Effector memory CD8-positive, alpha-beta T cell (primary cell): ENCODE data around the gene GIGYF2.
A peak's percentile ranks its signal among the peaks of the same experiment; 100 is the strongest.

Source experiments
- ATAC-seq: fragments of 150-1000 bp; cut with Tn5 transposase; replicated peaks from 2 replicates; pipeline ENCODE4 v1.10.0; 2021; ENCODE audit warnings: mild to moderate bottlenecking, moderate library complexity
- DNase-seq, 3 experiments: peaks; one replicate each; pipeline ENCODE4 v3.0.0; 2021
- H3K27ac Mint-ChIP-seq, 2 donors: one replicate each; pipeline ENCODE4 v1.8.0; 2022; ENCODE audit warnings: mild to moderate bottlenecking in 2 of 2, mixed read lengths in 2 of 2, moderate library complexity in 2 of 2
- H3K27me3 Mint-ChIP-seq, 2 donors: one replicate each; pipeline ENCODE4 v1.8.0; 2022; ENCODE audit warnings: mixed read lengths in 2 of 2
- H3K36me3 Mint-ChIP-seq: one replicate; pipeline ENCODE4 v1.8.0; 2022; ENCODE audit warnings: mild to moderate bottlenecking, moderate library complexity, mixed read lengths; ENCODE audit not compliant: insufficient read depth
- H3K4me1 Mint-ChIP-seq, 2 donors: one replicate each; pipeline ENCODE4 v1.8.0; 2022; ENCODE audit warnings: low read depth in 2 of 2, mixed read lengths in 2 of 2
- H3K4me3 Mint-ChIP-seq, 2 donors: one replicate each; pipeline ENCODE4 v1.8.0; 2022; ENCODE audit warnings: mild to moderate bottlenecking in 2 of 2, mixed read lengths in 2 of 2, moderate library complexity in 2 of 2
- H3K9me3 Mint-ChIP-seq, 2 donors: one replicate each; pipeline ENCODE4 v1.8.0; 2022; ENCODE audit warnings: mixed read lengths in 2 of 2
- total RNA-seq, 9 experiments: gene quantifications; one replicate each; lab custom pipeline; 2026; lab: John Stamatoyannopoulos, UW

Gene GIGYF2, protein sequence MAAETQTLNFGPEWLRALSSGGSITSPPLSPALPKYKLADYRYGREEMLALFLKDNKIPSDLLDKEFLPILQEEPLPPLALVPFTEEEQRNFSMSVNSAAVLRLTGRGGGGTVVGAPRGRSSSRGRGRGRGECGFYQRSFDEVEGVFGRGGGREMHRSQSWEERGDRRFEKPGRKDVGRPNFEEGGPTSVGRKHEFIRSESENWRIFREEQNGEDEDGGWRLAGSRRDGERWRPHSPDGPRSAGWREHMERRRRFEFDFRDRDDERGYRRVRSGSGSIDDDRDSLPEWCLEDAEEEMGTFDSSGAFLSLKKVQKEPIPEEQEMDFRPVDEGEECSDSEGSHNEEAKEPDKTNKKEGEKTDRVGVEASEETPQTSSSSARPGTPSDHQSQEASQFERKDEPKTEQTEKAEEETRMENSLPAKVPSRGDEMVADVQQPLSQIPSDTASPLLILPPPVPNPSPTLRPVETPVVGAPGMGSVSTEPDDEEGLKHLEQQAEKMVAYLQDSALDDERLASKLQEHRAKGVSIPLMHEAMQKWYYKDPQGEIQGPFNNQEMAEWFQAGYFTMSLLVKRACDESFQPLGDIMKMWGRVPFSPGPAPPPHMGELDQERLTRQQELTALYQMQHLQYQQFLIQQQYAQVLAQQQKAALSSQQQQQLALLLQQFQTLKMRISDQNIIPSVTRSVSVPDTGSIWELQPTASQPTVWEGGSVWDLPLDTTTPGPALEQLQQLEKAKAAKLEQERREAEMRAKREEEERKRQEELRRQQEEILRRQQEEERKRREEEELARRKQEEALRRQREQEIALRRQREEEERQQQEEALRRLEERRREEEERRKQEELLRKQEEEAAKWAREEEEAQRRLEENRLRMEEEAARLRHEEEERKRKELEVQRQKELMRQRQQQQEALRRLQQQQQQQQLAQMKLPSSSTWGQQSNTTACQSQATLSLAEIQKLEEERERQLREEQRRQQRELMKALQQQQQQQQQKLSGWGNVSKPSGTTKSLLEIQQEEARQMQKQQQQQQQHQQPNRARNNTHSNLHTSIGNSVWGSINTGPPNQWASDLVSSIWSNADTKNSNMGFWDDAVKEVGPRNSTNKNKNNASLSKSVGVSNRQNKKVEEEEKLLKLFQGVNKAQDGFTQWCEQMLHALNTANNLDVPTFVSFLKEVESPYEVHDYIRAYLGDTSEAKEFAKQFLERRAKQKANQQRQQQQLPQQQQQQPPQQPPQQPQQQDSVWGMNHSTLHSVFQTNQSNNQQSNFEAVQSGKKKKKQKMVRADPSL (N-terminal part only)
- 106 to 210 (median 143) reads per million in 9 experiments for total RNA-seq

DNA sequence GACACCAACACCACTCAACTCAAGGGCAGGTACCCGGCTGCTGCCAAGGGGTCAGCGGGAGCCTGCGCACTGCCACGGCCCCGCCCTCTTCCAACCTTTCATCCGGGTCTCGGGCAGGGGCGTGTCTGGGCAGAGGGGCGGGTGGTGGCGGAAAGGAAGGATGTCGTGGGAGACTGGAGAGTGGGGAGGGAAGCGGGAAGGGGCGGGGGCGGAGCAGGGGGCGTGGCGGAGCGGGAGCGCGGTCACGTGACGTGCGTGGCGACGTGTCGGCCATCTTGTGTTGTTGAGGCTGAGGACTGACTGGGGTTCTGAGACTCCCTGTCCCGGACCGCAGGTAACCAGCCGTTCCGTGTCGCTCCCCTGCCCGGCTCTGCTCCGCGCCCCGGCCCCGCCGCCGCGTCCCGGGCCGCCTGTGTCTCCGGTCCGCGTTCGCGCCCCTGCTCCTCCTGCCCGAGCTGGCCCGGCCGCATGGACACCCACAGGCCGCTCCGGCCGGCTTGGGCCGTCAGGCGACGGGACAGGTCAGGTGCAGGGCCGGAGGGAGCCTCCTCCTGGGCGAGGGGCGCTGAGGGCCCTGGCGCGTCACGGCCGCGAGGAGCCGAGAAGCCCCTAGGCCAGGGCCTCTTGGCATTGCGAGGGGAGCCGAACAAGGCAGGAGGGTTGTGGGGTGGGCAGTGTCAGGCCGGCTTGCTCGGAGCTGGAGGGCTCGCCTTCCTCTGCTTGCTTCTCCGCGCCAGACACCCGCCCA, at the start of gene GIGYF2:
GIGYF2 (plus strand) TSS at position 273 of the 748 bp plus-strand sequence. CDS start 37,867 bp downstream, outside the sequence.
- no peaks in the 10 kb centered on the region for H3K9me3 Mint-ChIP-seq
- ATAC-seq (peak; percentile 88), DNase-seq (peak; percentile 81 to 84 (median 82))
- peak within 1 kb of the TSS; percentile 89 to 92 for H3K27ac Mint-ChIP-seq
- H3K4me1 Mint-ChIP-seq, result peaks cover 30 to 31% of the 10 kb centered on the region in 2 donors
- H3K36me3 Mint-ChIP-seq, result peaks cover 26% of the 10 kb centered on the region
- peak within 1 kb of the TSS; percentile 91 to 92 for H3K4me3 Mint-ChIP-seq
- no peaks in the 10 kb centered on the region for H3K27me3 Mint-ChIP-seq

DNA sequence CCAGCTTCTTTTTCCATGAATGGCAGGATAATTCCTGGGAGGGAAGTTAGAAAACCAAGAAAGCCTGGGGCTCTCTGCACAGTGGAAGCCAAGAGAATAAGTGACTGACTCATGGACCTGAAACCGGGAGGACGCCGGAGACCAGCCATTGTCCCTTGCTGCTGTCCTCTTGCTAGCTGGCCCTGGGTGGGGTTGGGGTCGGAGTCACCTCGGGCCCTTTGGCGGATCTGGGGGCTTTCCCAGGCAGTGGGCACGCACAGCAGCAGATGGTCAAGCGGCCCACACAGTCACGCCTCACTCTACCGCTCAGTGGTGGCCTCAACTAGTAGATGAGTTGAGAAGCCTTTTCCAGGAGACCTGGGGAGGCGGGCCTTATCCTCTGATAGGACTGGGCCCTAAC, 48.1 kb upstream of the GIGYF2 start:
- no peaks in the 10 kb centered on the region for H3K4me1 Mint-ChIP-seq
- peaks cover 15 to 35% of the 10 kb centered on the region in 2 donors for H3K27me3 Mint-ChIP-seq
- no peaks in the 10 kb centered on the region for H3K9me3 Mint-ChIP-seq
- H3K4me3 Mint-ChIP-seq, result no peak overlapping the region
- no peak for DNase-seq
- H3K27ac Mint-ChIP-seq, result no peak overlapping the region
- no peaks in the 10 kb centered on the region for H3K36me3 Mint-ChIP-seq
- ATAC-seq, result no peak

DNA sequence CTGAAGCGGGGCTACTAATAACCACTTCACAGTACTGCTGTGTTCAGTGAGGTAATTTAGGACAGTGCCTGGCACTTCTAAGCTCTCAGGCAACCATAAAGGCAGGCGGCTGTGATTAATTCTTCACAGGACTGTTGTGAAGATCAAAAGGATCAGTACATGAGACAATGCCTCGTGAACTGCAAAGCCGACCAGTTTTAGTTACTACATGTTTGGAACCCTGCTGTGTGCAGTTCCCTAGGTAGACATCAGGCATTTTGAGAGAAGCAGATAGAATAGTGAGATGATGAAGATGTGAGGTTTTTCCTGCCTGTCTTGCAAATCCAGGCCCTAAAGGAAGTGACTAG, 44.7 kb upstream of the GIGYF2 start:
- no peak for ATAC-seq
- H3K27ac Mint-ChIP-seq, result peak overlapping the region in 1 of 2 donors; percentile 41
- H3K36me3 Mint-ChIP-seq, result no peaks in the 10 kb centered on the region
- peaks cover 6 to 27% of the 10 kb centered on the region in 2 donors for H3K27me3 Mint-ChIP-seq
- H3K9me3 Mint-ChIP-seq, result no peaks in the 10 kb centered on the region
- no peak overlapping the region for H3K4me3 Mint-ChIP-seq
- no peak for DNase-seq
- no peaks in the 10 kb centered on the region for H3K4me1 Mint-ChIP-seq

DNA sequence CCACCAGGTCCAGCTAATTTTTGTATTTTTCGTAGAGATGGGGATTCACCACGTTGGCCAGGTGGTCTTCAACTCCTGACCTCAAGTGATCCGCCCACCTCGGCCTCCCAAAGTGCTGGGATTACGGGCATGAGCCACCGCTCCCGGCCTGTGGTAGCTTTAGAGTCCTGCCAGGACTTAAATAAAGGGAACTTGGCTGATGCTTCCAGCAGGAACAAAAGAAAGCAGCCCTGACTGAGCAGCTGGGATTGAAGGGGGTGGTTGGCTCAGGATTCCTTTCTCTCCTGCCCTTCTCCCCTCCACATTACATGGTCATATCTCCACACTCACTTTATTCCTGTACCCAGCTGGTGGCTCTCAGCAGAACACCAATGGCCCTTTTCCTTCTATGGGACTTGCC, 43.7 kb upstream of the GIGYF2 start:
- H3K4me1 Mint-ChIP-seq, result no peaks in the 10 kb centered on the region
- peaks cover 0 to 17% of the 10 kb centered on the region in 2 donors for H3K27me3 Mint-ChIP-seq
- no peaks in the 10 kb centered on the region for H3K36me3 Mint-ChIP-seq
- peak overlapping the region in 1 of 2 donors; percentile 35 for H3K27ac Mint-ChIP-seq
- no peak for DNase-seq
- ATAC-seq, result no peak
- H3K4me3 Mint-ChIP-seq, result no peak overlapping the region
- H3K9me3 Mint-ChIP-seq, result no peaks in the 10 kb centered on the region

DNA sequence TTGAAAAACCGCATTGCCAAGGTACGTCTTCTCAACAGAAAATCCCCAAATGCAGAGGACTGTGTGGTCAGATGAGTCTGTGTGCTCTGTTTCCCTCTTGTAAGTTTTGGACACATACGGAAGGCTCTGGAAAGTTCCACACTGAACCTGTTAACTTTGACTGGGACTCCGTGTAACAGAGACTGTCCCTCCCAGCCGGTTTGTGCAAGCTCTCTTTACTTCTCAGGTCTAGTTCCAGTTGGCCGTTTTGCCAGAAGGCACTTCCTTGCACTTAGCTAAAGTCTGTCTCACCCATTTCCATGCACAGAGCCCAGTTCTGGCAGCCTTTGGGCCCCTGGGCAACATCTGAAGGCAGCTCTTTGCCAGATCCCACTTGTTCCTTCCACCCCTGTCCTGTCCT, 41.7 kb upstream of the GIGYF2 start:
- no peaks in the 10 kb centered on the region for H3K4me1 Mint-ChIP-seq
- peak overlapping the region in 1 of 2 donors; percentile 56 for H3K27ac Mint-ChIP-seq
- ATAC-seq (no peak), DNase-seq (no peak)
- H3K9me3 Mint-ChIP-seq, result no peaks in the 10 kb centered on the region
- H3K36me3 Mint-ChIP-seq, result no peaks in the 10 kb centered on the region
- H3K27me3 Mint-ChIP-seq, result peaks cover 5 to 16% of the 10 kb centered on the region in 2 donors
- H3K4me3 Mint-ChIP-seq, result no peak overlapping the region

DNA sequence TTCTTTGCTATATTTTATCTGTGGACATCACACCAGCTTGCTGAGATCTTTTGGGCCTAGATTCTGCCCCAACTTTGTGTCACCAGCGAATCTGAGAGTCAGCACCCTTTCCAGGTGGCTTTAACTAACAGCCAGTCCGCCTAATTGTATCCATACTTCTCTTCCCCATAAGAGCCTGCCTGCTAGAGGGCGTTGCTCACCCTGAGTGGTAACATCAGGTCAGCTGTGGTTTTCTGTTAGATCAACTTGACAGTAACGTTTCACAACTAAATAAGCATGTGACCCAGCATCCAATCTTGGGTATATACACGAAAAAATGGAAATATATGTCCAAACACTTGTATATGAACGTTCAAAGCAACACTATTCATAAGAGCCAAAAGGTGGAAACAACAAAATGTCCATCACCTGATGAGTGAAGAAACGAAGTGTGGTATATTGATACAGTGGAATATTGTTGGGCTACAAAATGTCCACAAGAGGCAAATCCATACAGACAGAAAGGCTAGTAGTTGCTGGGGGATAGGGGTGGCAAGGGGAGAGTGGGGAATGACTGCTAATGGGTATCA, 38.8 kb upstream of the GIGYF2 start:
- Mint-ChIP-seq H3K4me1 (no peaks in the 10 kb centered on the region), H3K4me3 (no peak overlapping the region), H3K36me3 (no peaks in the 10 kb centered on the region), H3K9me3 (no peaks in the 10 kb centered on the region), H3K27ac (no peak overlapping the region), H3K27me3 (peaks cover 5 to 30% of the 10 kb centered on the region in 2 donors)
- ATAC-seq (no peak), DNase-seq (no peak)

DNA sequence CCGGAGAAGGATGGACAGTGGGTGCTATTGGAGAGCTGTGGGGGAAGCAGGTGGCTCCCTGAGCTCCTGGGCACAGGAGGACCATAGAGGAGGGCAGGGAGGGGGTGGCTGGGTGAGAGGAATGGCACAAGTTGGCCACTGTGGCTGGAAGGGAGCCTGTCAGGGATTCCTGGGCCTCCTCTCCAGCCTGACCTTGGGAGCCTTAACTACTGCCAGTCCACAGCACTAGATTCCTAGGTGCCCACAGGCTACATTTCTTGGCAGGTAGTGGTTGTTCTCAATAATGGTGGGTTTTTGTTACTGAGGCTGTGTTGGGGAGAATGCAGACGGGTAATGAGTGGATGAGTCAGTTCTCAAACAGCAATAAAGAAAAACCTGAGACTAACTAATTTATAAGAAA, 37.8 kb upstream of the GIGYF2 start:
- no peak for ATAC-seq
- H3K9me3 Mint-ChIP-seq, result no peaks in the 10 kb centered on the region
- peaks cover 5 to 30% of the 10 kb centered on the region in 2 donors for H3K27me3 Mint-ChIP-seq

DNA sequence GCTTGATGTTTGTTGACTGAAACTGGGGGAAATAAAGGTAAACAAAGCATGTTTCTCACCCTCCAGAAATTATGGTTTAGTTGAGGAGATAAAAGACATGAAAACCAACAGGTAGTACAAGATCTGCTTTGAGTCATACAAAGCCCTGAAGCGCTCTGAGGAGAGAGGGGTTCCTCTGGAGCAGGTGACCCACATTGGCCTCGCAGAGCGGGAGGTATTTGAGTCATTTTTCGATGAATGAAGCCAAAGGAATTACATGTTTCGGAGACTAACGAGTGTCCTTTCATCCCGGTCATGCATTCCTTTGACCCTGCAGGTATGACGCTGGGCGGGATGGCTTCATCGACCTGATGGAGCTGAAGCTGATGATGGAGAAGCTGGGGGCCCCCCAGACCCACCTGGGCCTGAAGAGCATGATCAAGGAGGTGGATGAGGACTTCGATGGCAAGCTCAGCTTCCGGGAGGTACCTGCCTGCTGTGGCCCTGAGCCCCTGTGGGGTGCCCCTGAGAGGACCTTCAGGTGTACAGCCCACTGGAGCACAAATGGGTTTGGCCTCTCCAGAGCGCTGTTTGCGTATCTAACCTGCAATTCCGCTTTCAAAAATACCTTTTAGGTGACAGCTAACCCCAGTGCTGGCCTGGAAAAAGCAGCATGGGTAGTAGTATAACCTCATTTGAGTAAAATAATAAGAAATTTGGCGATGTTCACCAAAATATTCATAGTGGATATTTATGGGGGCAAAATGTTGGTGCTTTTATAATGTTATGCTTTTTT, 34.5 kb upstream of the GIGYF2 start:
- no peaks in the 10 kb centered on the region for H3K36me3 Mint-ChIP-seq
- no peak for ATAC-seq

More for the DNA sequence above, 37.8 kb upstream of the GIGYF2 start:
- no peak overlapping the region for H3K27ac Mint-ChIP-seq
- no peaks in the 10 kb centered on the region for H3K4me1 Mint-ChIP-seq
- no peak for DNase-seq
- no peak overlapping the region for H3K4me3 Mint-ChIP-seq
- H3K36me3 Mint-ChIP-seq, result no peaks in the 10 kb centered on the region

DNA sequence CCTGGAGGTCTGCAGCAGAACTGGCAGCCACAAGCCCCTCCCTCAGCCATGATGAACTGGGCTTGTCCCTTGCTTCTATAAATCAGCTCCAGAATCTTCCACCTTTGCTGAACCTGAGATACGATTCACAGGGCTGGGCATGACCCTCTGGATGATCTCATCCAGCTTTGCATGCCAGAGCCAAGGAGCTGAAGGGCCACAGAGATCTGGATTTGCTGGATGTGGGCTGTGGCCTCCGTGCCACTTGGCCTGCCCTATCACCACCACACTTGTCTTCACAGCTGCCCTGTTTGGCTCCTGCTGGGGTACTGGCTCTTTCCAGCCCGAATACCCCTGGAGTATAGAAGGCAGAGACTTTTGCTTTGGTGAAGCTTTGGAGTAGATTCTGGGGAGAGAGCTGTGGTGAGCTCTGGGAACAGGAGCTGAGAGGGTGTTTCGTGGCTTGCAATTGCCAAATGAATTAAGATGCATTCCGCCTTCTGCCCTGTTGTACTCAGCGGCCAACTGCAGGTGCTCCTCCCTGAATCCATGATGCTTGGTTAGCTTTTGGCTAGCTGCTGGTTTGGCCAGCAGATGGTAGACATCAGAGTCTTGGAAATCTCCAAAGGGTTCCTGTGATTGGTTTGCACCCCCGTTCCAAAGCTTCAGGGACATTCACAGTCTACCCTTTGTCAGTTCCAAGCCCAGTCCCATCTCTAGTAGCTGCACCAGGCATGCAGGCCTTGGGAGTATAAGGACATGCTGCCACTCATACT, 30.9 kb upstream of the GIGYF2 start:
- no peak overlapping the region for H3K4me3 Mint-ChIP-seq
- no peaks in the 10 kb centered on the region for H3K36me3 Mint-ChIP-seq
- no peak overlapping the region for H3K27ac Mint-ChIP-seq
- peaks cover 13 to 46% of the 10 kb centered on the region in 2 donors for H3K27me3 Mint-ChIP-seq
- no peaks in the 10 kb centered on the region for H3K9me3 Mint-ChIP-seq
- no peak for ATAC-seq
- no peak for DNase-seq
- peaks cover 0 to 3% of the 10 kb centered on the region in 2 donors for H3K4me1 Mint-ChIP-seq

More for the DNA sequence above, 34.5 kb upstream of the GIGYF2 start:
- Mint-ChIP-seq H3K27me3 (peaks cover 5 to 31% of the 10 kb centered on the region in 2 donors), H3K27ac (no peak overlapping the region), H3K9me3 (no peaks in the 10 kb centered on the region), H3K4me1 (no peaks in the 10 kb centered on the region), H3K4me3 (no peak overlapping the region)
- no peak for DNase-seq

DNA sequence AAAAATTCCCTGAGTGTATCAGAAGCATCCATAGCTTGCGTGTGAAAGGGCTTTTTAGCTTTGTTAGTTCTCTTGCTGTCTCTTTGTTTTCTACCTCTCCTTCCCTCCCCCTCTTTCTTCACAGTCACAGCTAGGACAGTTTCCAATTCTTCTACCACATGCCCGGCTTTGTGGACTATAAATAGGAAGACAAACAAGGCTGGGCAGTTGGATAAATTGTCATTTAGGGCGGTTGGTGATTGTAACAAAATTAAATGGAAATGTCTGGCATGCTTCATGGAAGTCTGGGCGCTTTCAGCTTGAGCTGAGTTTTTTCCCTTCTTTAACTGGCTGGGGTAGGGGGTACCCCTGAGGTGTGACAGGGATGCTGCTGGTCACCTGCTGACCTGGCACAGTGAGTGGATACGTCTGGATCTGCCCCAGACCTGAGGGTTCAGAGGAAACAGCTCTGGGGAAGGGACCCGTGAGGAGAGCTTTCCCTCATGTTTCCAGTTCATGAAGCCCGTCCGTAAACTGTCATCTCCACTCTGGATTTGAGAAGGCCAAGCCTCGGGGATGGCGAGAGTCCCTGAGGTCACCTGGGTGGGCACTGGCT, 29.0 kb upstream of the GIGYF2 start:
- no peak overlapping the region for H3K4me3 Mint-ChIP-seq
- H3K4me1 Mint-ChIP-seq, result peaks cover 0 to 3% of the 10 kb centered on the region in 2 donors
- H3K27me3 Mint-ChIP-seq, result peaks cover 17 to 33% of the 10 kb centered on the region in 2 donors
- ATAC-seq (no peak), DNase-seq (no peak)
- no peaks in the 10 kb centered on the region for H3K9me3 Mint-ChIP-seq
- H3K36me3 Mint-ChIP-seq, result no peaks in the 10 kb centered on the region
- no peak overlapping the region for H3K27ac Mint-ChIP-seq
